CD14-positive monocyte (primary cell): ENCODE results near the gene IL1RAPL1. TPM values are rescaled to one million over a fixed set of nuclear protein-coding genes. Genes with fewer than 3 reads are reported as not detected.

Experiments used
- DNase-seq, 3 donors: peaks; one replicate each; pipeline ENCODE4 v3.0.0-alpha.2; 2011 to 2022
- H2AFZ ChIP-seq: 2 replicates; pipeline ENCODE4 v1.6.0; 2012; ENCODE audit warnings: mild to moderate bottlenecking, low read depth, low read length, inconsistent platforms; ENCODE audit not compliant: insufficient read depth, poor library complexity, severe bottlenecking
- H3K27ac ChIP-seq, 2 donors: 1 replicate in 1 of 2; 2 replicates in 1 of 2; pipeline ENCODE4 v1.5.1; 2012 to 2013; ENCODE audit warnings: low read length in 2 of 2, control low read depth in 1 of 2, inconsistent platforms in 1 of 2, low read depth in 1 of 2, mild to moderate bottlenecking in 1 of 2
- H3K27me3 ChIP-seq, 2 donors: one replicate each; pipeline versions ENCODE4 v1.6.0 to v1.6.1; 2011 to 2013; ENCODE audit warnings: low read length in 2 of 2; ENCODE audit not compliant: control insufficient read depth in 2 of 2, insufficient read depth in 2 of 2
- H3K36me3 ChIP-seq, 2 donors: replicated peaks in 1 of 2; 1 replicate in 1 of 2; 2 replicates in 1 of 2; pipeline versions ENCODE4 v1.5.1 to v1.6.1; 2012 to 2013; ENCODE audit warnings: low read length in 2 of 2, control low read depth in 1 of 2, inconsistent platforms in 1 of 2, mild to moderate bottlenecking in 1 of 2; ENCODE audit not compliant: insufficient read depth in 2 of 2, control insufficient read depth in 1 of 2
- H3K4me1 ChIP-seq, 2 donors: 1 replicate in 1 of 2; 2 replicates in 1 of 2; pipeline versions ENCODE4 v1.5.1 to v1.6.1; 2012 to 2013; ENCODE audit warnings: low read length in 2 of 2, control low read depth in 1 of 2, inconsistent platforms in 1 of 2, mild to moderate bottlenecking in 1 of 2, moderate library complexity in 1 of 2; ENCODE audit not compliant: insufficient read depth in 2 of 2, control insufficient read depth in 1 of 2
- H3K4me2 ChIP-seq: replicated peaks from 2 replicates; pipeline ENCODE3; 2012; ENCODE audit warnings: low read length, moderate library complexity, mild to moderate bottlenecking; ENCODE audit not compliant: poor library complexity, severe bottlenecking; ENCODE audit errors: extremely low read depth
- H3K4me3 ChIP-seq, 3 experiments: fragments of 200-600 bp in 1 of 3; sonication (generic) in 1 of 3; replicated peaks in 1 of 3; 1 replicate in 2 of 3; 2 replicates in 1 of 3; pipeline ENCODE4 v1.5.1; 2011 to 2013; ENCODE audit warnings: low read length in 3 of 3, mild to moderate bottlenecking in 3 of 3, control low read depth in 2 of 3, low read depth in 2 of 3, inconsistent platforms in 1 of 3, moderate library complexity in 1 of 3
- H3K79me2 ChIP-seq: 2 replicates; pipeline ENCODE4 v1.6.0; 2012; ENCODE audit warnings: mild to moderate bottlenecking, control low read depth, inconsistent platforms, low read length, moderate library complexity; ENCODE audit not compliant: insufficient read depth
- H3K9ac ChIP-seq: 2 replicates; pipeline ENCODE4 v1.6.0; 2017; ENCODE audit warnings: low read length, mild to moderate bottlenecking; ENCODE audit not compliant: insufficient read depth, poor library complexity, severe bottlenecking
- H3K9me3 ChIP-seq, 2 donors: replicated peaks in 1 of 2; 1 replicate in 1 of 2; 2 replicates in 1 of 2; pipeline versions ENCODE4 v1.5.1 to v1.6.1; 2012 to 2013; ENCODE audit warnings: low read length in 2 of 2, control low read depth in 1 of 2; ENCODE audit not compliant: control insufficient read depth in 1 of 2, insufficient read depth in 1 of 2
- H4K20me1 ChIP-seq: 2 replicates; pipeline ENCODE4 v1.6.0; 2012; ENCODE audit warnings: mild to moderate bottlenecking, low read length, control low read depth, moderate library complexity; ENCODE audit not compliant: insufficient read depth
- H3K27ac Mint-ChIP-seq, 7 donors: one replicate each; pipeline ENCODE4 v1.8.0; 2020; ENCODE audit warnings: mild to moderate bottlenecking in 7 of 7, mixed read lengths in 7 of 7, moderate library complexity in 6 of 7, inconsistent platforms in 2 of 7
- H3K27me3 Mint-ChIP-seq, 3 donors: one replicate each; pipeline ENCODE4 v1.8.0; 2021 to 2022; ENCODE audit warnings: low read depth in 3 of 3, mild to moderate bottlenecking in 3 of 3, mixed read lengths in 3 of 3, moderate library complexity in 3 of 3, inconsistent platforms in 1 of 3
- H3K36me3 Mint-ChIP-seq, 2 donors: one replicate each; pipeline ENCODE4 v1.8.0; 2020; ENCODE audit warnings: mixed read lengths in 2 of 2, inconsistent platforms in 1 of 2, mild to moderate bottlenecking in 1 of 2
- H3K4me1 Mint-ChIP-seq: one replicate; pipeline ENCODE4 v1.8.0; 2020; ENCODE audit warnings: mild to moderate bottlenecking, mixed read lengths
- H3K4me3 Mint-ChIP-seq, 2 donors: one replicate each; pipeline ENCODE4 v1.8.0; 2020; ENCODE audit warnings: mild to moderate bottlenecking in 2 of 2, mixed read lengths in 2 of 2, moderate library complexity in 1 of 2
- H3K9me3 Mint-ChIP-seq, 7 donors: one replicate each; pipeline ENCODE4 v1.8.0; 2020 to 2022; ENCODE audit warnings: mixed read lengths in 7 of 7, mild to moderate bottlenecking in 6 of 7, moderate library complexity in 6 of 7, inconsistent platforms in 2 of 7
- whole genome bisulfite sequencing: methylation state at CpG from one replicate; pipeline ENCODE4 v1.1.5; 2013; ENCODE audit warnings: missing lambda C conversion rate; ENCODE audit not compliant: insufficient coverage; 5-methylcytosine and 5-hydroxymethylcytosine counted together
- intact Hi-C, 2 donors: fragments of 100-400 bp; cut with micrococcal nuclease; formaldehyde crosslinking; loops; one replicate each; pipeline versions ENCODE4 v1.15.0 to v1.15.1; 2023
- polyA plus RNA-seq, 3 donors: library from polyadenylated mRNA; depleted of rRNA in 1 of 3; unstranded in 2 of 3; stranded (reverse) in 1 of 3; fragments of 300-500 nt in 2 of 3; fragments of >200 nt in 1 of 3; fragmentation: Illumina TruSeq in 2 of 3; gene quantifications; 1 replicate in 2 of 3; 2 replicates in 1 of 3; pipeline ENCODE4 v1.2.3, GENCODE V29; 2012 to 2021
- TF ChIP-seq, protein P1 (sequence below): fragments of 200-600 bp; IDR thresholded peaks from one replicate; pipeline ENCODE4 v1.8.0; 2022; ENCODE audit warnings: antibody characterized with exemption, mild to moderate bottlenecking

The IL1RAPL1 gene
- polyA plus RNA-seq, 3 donors = not detected

GRCh38 chrX:29376584-29376983 lies 789.3 kb downstream of the IL1RAPL1 start:
- Histone ChIP-seq H3K4me3 (no peak overlapping the region), H3K4me2 (no peak overlapping the region), H3K9ac (no peak overlapping the region), H2AFZ (no peak overlapping the region), H3K27ac (no peak overlapping the region), H3K36me3 (no peaks in the 10 kb centered on the region), H3K79me2 (no peaks in the 10 kb centered on the region), H3K9me3 (peaks cover 6 to 11% of the 10 kb centered on the region in 2 donors), H3K27me3 (no peaks in the 10 kb centered on the region), H4K20me1 (no peaks in the 10 kb centered on the region), H3K4me1 (no peaks in the 10 kb centered on the region)
- no peak overlapping the region for H3K27ac Mint-ChIP-seq
- H3K4me1 Mint-ChIP-seq = no peaks in the 10 kb centered on the region
- no peak for DNase-seq
- no peak overlapping the region for H3K4me3 Mint-ChIP-seq
- no peaks in the 10 kb centered on the region for H3K27me3 Mint-ChIP-seq
- peaks cover 0 to 24% (median 8%) of the 10 kb centered on the region in 7 donors for H3K9me3 Mint-ChIP-seq
- no peaks in the 10 kb centered on the region for H3K36me3 Mint-ChIP-seq
- TF ChIP-seq, protein P1, sequence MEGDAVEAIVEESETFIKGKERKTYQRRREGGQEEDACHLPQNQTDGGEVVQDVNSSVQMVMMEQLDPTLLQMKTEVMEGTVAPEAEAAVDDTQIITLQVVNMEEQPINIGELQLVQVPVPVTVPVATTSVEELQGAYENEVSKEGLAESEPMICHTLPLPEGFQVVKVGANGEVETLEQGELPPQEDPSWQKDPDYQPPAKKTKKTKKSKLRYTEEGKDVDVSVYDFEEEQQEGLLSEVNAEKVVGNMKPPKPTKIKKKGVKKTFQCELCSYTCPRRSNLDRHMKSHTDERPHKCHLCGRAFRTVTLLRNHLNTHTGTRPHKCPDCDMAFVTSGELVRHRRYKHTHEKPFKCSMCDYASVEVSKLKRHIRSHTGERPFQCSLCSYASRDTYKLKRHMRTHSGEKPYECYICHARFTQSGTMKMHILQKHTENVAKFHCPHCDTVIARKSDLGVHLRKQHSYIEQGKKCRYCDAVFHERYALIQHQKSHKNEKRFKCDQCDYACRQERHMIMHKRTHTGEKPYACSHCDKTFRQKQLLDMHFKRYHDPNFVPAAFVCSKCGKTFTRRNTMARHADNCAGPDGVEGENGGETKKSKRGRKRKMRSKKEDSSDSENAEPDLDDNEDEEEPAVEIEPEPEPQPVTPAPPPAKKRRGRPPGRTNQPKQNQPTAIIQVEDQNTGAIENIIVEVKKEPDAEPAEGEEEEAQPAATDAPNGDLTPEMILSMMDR = no peak
- no CpG with 5 or more reads among the region's 1 CpG for WGBS
- intact Hi-C loops = no loop called here

GRCh38 chrX:29382811-29383210 lies 795.6 kb downstream of the IL1RAPL1 start:
- Histone ChIP-seq H3K27me3 (no peaks in the 10 kb centered on the region), H3K4me3 (no peak overlapping the region), H3K9me3 (peaks cover 6 to 11% of the 10 kb centered on the region in 2 donors), H3K79me2 (no peaks in the 10 kb centered on the region), H3K9ac (no peak overlapping the region), H2AFZ (no peak overlapping the region), H4K20me1 (no peaks in the 10 kb centered on the region), H3K4me1 (no peaks in the 10 kb centered on the region), H3K36me3 (no peaks in the 10 kb centered on the region), H3K27ac (no peak overlapping the region), H3K4me2 (no peak overlapping the region)
- no peaks in the 10 kb centered on the region for H3K4me1 Mint-ChIP-seq
- peaks cover 0 to 21% (median 4%) of the 10 kb centered on the region in 7 donors for H3K9me3 Mint-ChIP-seq
- TF ChIP-seq, protein P1 = no peak
- no peaks in the 10 kb centered on the region for H3K36me3 Mint-ChIP-seq
- peaks cover 0 to 2% (median 0%) of the 10 kb centered on the region in 3 donors for H3K27me3 Mint-ChIP-seq
- no peak overlapping the region for H3K4me3 Mint-ChIP-seq
- H3K27ac Mint-ChIP-seq = no peak overlapping the region
- DNase-seq = no peak
- intact Hi-C loops = no loop called here
